T-helper 1 cell treated with Interleukin-12 subunit alpha and Interleukin-12 subunit beta and Interleukin-4 antibody, amounts not matched to agents 30 μg/mL and 1 μg/mL, for 36 hours (primary cell): ENCODE results near the gene PNMT.
"Not testable (repeated sequence)": the region's sequence is repeated elsewhere in the genome, so short reads cannot be mapped to it uniquely, and the experiment has no call there.

Source experiments
- H3K27ac Mint-ChIP-seq: one replicate; pipeline ENCODE4 v1.8.0; 2021; ENCODE audit warnings: mild to moderate bottlenecking, mixed read lengths
- H3K27me3 Mint-ChIP-seq: one replicate; pipeline ENCODE4 v1.8.0; 2021; ENCODE audit warnings: low read depth, mixed read lengths
- H3K36me3 Mint-ChIP-seq: one replicate; pipeline ENCODE4 v1.8.0; 2021; ENCODE audit warnings: low read depth, mixed read lengths
- H3K4me1 Mint-ChIP-seq: one replicate; pipeline ENCODE4 v1.8.0; 2021; ENCODE audit warnings: low read depth, mixed read lengths
- H3K4me3 Mint-ChIP-seq: one replicate; pipeline ENCODE4 v1.8.0; 2021; ENCODE audit warnings: mild to moderate bottlenecking, moderate library complexity, mixed read lengths
- H3K9me3 Mint-ChIP-seq: one replicate; pipeline ENCODE4 v1.8.0; 2021; ENCODE audit warnings: mixed read lengths

PNMT gene

GRCh38 chr17:39709998-39710964 lies 42.0 kb downstream of the PNMT start:
- H3K4me3 Mint-ChIP-seq = no peak overlapping the region
- H3K9me3 Mint-ChIP-seq = no peaks in the 10 kb centered on the region
- H3K36me3 Mint-ChIP-seq = no peaks in the 10 kb centered on the region
- no peaks in the 10 kb centered on the region for H3K27me3 Mint-ChIP-seq
- H3K27ac Mint-ChIP-seq = no peak overlapping the region
- peaks cover 9% of the 10 kb centered on the region for H3K4me1 Mint-ChIP-seq

GRCh38 chr17:39711071-39711470 lies 42.8 kb downstream of the PNMT start:
- H3K27ac Mint-ChIP-seq, H3K9me3 Mint-ChIP-seq, H3K4me3 Mint-ChIP-seq, H3K36me3 Mint-ChIP-seq, H3K4me1 Mint-ChIP-seq, H3K27me3 Mint-ChIP-seq: not testable (repeated sequence)

GRCh38 chr17:39711851-39712250 lies 43.6 kb downstream of the PNMT start:
- Mint-ChIP-seq H3K27ac (no peak overlapping the region), H3K4me3 (no peak overlapping the region), H3K36me3 (no peaks in the 10 kb centered on the region), H3K27me3 (no peaks in the 10 kb centered on the region), H3K4me1 (peaks cover 7% of the 10 kb centered on the region), H3K9me3 (no peaks in the 10 kb centered on the region)

GRCh38 chr17:39714234-39714633 lies 46.0 kb downstream of the PNMT start:
- Mint-ChIP-seq H3K9me3 (no peaks in the 10 kb centered on the region), H3K4me3 (no peak overlapping the region), H3K36me3 (no peaks in the 10 kb centered on the region), H3K27me3 (no peaks in the 10 kb centered on the region), H3K4me1 (no peaks in the 10 kb centered on the region), H3K27ac (no peak overlapping the region)

GRCh38 chr17:39715375-39716072 lies 47.3 kb downstream of the PNMT start:
- Mint-ChIP-seq H3K9me3 (no peaks in the 10 kb centered on the region), H3K4me3 (no peak overlapping the region), H3K27ac (no peak overlapping the region), H3K27me3 (no peaks in the 10 kb centered on the region), H3K4me1 (no peaks in the 10 kb centered on the region), H3K36me3 (no peaks in the 10 kb centered on the region)

- H3K27me3 Mint-ChIP-seq = no peaks in the 10 kb centered on the region
- H3K9me3 Mint-ChIP-seq = no peaks in the 10 kb centered on the region
- H3K4me1 Mint-ChIP-seq = no peaks in the 10 kb centered on the region
- no peaks in the 10 kb centered on the region for H3K36me3 Mint-ChIP-seq
- no peak overlapping the region for H3K27ac Mint-ChIP-seq
- H3K4me3 Mint-ChIP-seq = no peak overlapping the region
Observed at GRCh38 chr17:39716073-39716818, 48.0 kb downstream of the PNMT start.

GRCh38 chr17:39716879-39717536 lies 48.8 kb downstream of the PNMT start:
- Mint-ChIP-seq H3K9me3 (no peaks in the 10 kb centered on the region), H3K4me1 (no peaks in the 10 kb centered on the region), H3K36me3 (no peaks in the 10 kb centered on the region), H3K4me3 (no peak overlapping the region), H3K27ac (no peak overlapping the region), H3K27me3 (no peaks in the 10 kb centered on the region)

- Mint-ChIP-seq H3K27me3 (no peaks in the 10 kb centered on the region), H3K27ac (no peak overlapping the region), H3K4me3 (no peak overlapping the region), H3K4me1 (no peaks in the 10 kb centered on the region), H3K9me3 (no peaks in the 10 kb centered on the region), H3K36me3 (no peaks in the 10 kb centered on the region)
Observed at GRCh38 chr17:39717660-39718059, 49.4 kb downstream of the PNMT start.

- H3K4me3 Mint-ChIP-seq = no peak overlapping the region
- no peaks in the 10 kb centered on the region for H3K4me1 Mint-ChIP-seq
- no peak overlapping the region for H3K27ac Mint-ChIP-seq
- H3K9me3 Mint-ChIP-seq = no peaks in the 10 kb centered on the region
- H3K36me3 Mint-ChIP-seq = no peaks in the 10 kb centered on the region
- no peaks in the 10 kb centered on the region for H3K27me3 Mint-ChIP-seq
Observed at GRCh38 chr17:39719563-39720355, 51.5 kb downstream of the PNMT start.
